Measurements from ENCODE around the gene UBR4.

- TF ChIP-seq ESRRG (CRISPR knock-in tag; IDR thresholded peaks at IDR 0.05) (no peak), OSR1 (CRISPR knock-in tag; IDR thresholded peaks at IDR 0.05) (no peak), TSHZ2 (CRISPR knock-in tag; IDR thresholded peaks at IDR 0.05) (no peak), PATZ1 (CRISPR knock-in tag; IDR thresholded peaks at IDR 0.05; ENCODE audit: borderline replicate concordance) (no peak), SNAI2 (CRISPR knock-in tag; IDR thresholded peaks at IDR 0.05) (no peak), RARB (CRISPR knock-in tag; IDR thresholded peaks at IDR 0.05) (no peak), GLIS3 (CRISPR knock-in tag; IDR thresholded peaks at IDR 0.05) (no peak), ARNTL (CRISPR knock-in tag; IDR thresholded peaks at IDR 0.05; ENCODE audit: borderline replicate concordance, low read depth) (no peak), PPARA (CRISPR knock-in tag; IDR thresholded peaks at IDR 0.05; ENCODE audit: borderline replicate concordance) (no peak), ZFP3 (CRISPR knock-in tag; IDR thresholded peaks at IDR 0.05) (no peak)
Measured at GRCh38 chr1:19156676-19157075, 53.4 kb downstream of the UBR4 start.
